HG02884 (cell line): ENCODE results near the gene KIAA0319L.

ENCODE experiments used
- ATAC-seq: cut with Tn5 transposase; IDR thresholded peaks from one replicate; pipeline ENCODE4 v1.9.1; 2021; ENCODE audit warnings: mild to moderate bottlenecking, moderate library complexity; ENCODE audit not compliant: unreplicated experiment

KIAA0319L gene

DNA sequence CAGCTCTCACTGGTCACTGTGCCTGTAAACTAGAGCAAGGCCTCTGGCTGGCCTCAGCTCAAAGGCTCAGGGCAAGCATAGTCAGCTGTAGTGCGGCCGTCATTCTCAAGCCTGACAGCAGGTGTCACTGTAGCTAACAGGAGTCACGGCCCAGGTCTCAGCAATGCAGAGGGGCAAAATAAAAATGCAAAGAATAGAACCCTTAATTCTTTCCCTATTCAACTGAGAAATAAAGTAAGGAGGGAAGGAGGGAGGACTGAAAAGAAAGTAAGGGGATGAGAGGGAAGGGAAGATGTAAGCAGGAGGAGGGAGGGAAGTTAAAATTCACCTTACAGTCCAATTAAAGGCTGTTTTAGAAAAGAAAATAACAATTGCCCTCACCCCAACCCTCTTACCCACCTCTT is 106.1 kb downstream of the KIAA0319L start:
- ATAC-seq: no peak

DNA sequence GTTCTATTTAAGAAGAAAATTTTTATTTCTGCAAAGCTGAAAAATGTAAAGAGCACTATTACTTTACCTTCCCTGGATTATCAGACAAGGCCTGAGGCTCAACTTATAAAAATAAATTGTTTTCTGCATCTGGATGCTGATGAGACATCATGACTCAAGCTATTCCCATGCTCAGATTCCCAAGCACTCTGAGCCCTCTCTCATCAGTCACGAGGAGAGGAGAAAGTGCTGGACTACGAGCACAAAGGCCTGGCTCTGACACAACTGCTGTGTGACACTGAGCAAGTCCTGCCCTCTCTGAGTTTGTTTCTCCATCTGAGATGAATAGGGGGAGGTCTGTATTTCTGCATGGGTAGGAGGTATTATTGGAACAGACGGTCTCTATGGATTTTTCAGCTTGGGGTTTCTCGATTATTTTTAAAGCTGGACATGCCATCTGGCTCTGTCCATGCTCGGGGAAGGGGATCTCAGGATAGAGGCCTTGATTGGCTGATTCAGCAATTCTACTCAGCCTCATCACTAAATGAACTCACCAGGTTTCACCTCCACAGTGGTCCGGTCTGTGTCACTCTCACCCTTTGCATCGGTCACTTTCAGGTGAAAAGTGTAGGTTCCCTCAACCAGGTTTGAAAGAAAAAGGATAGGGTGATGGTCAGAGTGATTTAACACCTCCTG is 107.7 kb downstream of the KIAA0319L start:
- ATAC-seq: no peak

GRCh38 chr1:35448344-35448801 is 108.8 kb downstream of the KIAA0319L start:
- no peak for ATAC-seq

GRCh38 chr1:35447278-35447677 is 109.9 kb downstream of the KIAA0319L start:
- ATAC-seq: no peak

- no peak for ATAC-seq
Measured at GRCh38 chr1:35444519-35444774, 112.8 kb downstream of the KIAA0319L start.

GRCh38 chr1:35443768-35444518 is 113.3 kb downstream of the KIAA0319L start:
- no peak for ATAC-seq

- no peak for ATAC-seq
Measured at GRCh38 chr1:35442734-35443133, 114.5 kb downstream of the KIAA0319L start.

DNA sequence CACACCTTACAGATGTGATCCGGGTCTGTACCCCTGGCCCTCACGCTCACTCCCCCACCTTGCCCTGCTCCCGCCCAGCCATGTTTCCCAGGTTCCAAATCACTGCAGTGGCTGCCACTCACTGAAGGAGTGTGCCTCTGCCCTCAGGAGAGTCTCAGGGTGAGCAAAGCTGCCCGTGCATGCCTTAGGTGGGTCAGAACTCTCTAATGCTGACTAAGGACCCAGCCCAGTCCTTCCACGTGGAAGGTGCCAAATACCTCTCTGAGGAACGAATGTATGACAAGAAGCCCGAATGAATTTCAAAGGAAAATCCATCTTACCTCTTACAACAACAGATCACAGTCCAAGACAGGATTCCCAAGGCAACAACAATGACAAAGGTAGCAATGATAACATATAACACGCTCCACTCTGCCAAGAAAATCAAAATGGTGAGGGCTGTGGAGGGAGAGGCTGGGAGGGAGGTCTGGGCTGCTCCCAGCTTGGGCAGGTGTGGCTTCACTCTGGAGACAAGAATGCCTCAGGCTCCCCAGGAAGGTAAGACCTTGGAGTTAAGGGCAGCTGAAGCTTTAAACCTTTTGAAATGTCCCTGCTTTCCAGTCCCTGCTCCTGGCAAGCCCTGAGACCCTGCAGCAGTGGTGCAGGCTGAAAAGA is 115.2 kb downstream of the KIAA0319L start:
- no peak for ATAC-seq

GRCh38 chr1:35439626-35440025 is 117.6 kb downstream of the KIAA0319L start:
- no peak for ATAC-seq

GRCh38 chr1:35437200-35437599 is 120.0 kb downstream of the KIAA0319L start:
- no peak for ATAC-seq

GRCh38 chr1:35436078-35436477 is 121.1 kb downstream of the KIAA0319L start:
- ATAC-seq: no peak

- ATAC-seq: no peak
Measured at GRCh38 chr1:35434703-35435102, 122.5 kb downstream of the KIAA0319L start.

GRCh38 chr1:35433714-35434113 is 123.5 kb downstream of the KIAA0319L start:
- no peak for ATAC-seq

DNA sequence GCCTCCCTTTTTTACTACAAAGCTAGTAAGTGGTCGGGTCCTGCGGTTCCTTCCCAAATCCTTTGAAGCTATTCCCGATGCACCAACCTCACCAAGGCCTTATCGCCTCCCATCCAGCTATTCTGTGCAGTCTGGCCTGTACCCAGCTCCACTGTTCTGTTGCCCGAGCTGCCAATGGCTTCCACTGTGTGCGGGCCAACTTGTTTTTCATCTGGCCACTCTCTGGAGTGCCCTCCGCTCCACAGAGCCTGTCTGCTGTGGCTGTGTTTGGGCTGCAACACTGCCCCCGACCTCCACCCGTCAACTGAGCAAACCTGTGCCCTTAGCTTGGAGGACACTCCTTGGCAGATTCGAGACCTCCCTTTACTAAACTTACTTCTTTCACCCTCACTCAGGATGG is 125.0 kb downstream of the KIAA0319L start:
- ATAC-seq: no peak

DNA sequence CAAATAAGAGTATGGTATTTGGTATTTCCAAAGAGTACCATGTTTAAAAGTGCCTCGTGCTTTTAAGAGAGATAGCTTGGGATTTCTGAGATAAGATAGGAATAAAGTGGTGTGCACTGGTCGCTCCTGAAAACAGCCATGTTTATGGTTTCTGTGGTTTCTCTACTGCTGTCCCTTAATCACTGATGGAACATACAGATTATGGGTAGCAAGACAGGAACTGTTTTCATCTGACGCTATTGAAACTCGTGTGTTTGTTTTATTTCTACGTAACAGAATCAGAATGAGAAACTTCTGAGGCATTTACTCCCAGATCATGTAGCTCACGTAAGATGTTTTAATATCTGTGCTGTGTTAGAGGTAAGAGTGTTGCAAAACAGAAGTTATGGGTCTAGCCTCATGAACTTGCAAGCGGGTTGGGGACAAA is 126.0 kb downstream of the KIAA0319L start:
- ATAC-seq: no peak

- no peak for ATAC-seq
Measured at GRCh38 chr1:35430762-35431161, 126.4 kb downstream of the KIAA0319L start.

DNA sequence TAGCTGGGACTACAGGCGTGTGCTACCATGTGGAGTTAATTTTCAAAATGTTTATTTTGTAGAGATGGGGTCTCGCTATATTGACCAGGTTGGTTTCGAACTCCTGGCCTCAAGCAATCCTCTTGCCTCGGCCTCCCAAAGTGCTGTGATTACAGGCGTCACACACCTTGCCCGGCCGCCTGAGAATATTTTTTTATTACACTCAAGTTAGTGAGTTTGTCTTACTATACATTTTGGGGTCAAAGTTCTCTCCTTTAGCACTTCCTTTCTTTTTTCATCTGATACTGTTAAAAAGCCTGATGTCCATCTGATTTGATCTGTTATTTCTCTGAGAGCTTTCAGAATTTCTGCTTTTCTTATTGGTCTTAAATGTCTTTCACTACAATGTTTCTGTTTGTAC is 128.8 kb downstream of the KIAA0319L start:
- ATAC-seq: no peak

DNA sequence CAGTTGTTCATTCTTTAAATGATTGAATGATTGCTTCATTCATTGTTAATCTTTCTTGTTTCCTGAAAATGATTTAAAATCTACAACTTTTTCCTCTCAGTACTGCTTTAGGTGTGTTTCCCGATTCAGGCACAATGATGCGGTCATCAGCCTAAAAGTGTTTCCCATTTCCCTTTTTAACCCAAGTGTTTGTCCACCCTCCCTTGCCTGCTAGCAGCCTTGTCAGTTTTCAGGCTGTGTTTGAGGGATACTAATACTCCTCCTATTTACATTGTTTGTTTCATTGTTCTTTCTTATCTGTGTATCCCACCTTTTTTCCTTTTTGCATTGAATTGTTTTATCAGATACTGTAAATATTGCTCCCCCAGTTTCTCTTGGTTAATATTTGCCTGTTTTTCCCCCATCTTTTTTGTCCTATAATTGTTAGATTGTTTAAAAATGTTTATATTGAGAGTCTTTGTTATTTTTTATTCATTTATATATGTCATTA is 131.1 kb downstream of the KIAA0319L start:
- ATAC-seq: no peak

DNA sequence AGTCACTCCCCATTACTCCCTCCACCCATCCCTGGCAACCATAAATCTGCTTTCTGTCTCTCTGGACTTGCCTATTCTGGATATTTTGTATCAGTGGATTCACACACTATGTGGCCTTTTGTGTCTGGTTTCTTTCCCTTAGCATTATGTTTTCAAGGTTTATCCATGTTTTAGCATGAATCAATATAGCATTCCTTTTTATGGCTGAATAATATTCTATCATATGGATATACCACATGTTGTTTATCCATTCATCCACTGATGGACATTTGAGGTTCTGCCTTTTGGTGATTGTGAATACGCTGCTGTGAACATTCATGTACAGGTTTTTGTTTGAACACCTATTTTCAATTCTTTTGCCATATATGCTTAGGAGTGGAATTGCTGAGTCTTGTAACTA is 148.3 kb downstream of the KIAA0319L start:
- ATAC-seq: no peak

GRCh38 chr1:35407743-35408142 is 149.5 kb downstream of the KIAA0319L start:
- no peak for ATAC-seq

DNA sequence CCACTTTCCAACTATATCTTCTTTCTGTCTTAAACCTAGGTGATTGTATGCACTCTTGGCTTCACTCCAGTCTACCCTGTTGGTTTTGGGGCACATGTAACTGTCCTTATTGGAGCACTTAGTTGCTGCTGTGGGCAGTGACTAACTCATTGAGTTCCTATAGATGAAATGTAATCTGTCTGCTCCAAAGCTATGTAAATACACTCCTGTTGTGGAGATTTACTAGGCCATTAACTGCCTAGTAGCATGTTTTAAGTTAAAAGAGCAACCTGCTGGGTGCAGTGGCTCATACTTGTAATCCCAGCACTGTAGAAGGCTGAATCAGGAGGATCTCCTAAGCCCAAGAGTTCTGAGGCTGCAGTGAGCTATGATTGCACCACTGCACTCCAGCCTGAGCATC is 151.1 kb downstream of the KIAA0319L start:
- ATAC-seq: no peak

DNA sequence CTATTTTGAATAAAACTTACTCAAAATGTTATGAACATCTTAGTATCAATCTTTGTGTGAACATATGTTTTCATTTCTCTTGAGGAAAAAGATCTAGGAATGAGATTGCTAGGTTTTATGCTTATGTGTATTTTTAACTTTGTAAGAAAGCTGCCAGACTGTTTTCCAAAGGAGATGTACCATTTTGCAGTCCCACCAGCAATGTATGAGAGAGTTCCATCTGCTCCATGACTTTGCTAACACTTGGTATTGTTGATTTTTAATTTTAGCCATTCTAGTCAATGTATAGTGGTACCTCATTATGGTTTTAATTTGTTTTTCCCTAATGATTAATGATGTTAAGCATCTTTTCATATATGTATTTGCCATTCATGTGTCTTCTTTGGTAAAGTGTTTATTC is 156.2 kb downstream of the KIAA0319L start:
- no peak for ATAC-seq
